GM19099 (cell line): Measurements from ENCODE around the gene ATP13A5.

Experiments used
- POLR2A ChIP-seq: IDR thresholded peaks from 3 replicates; pipeline ENCODE4 v1.6.1; 2011; ENCODE audit warnings: low read depth; ENCODE audit not compliant: insufficient read length; ENCODE audit errors: extremely low read depth

Gene ATP13A5

GRCh38 chr3:193378706-193379105, at the start of gene ATP13A5:
TSS of gene ATP13A5 (minus strand) at chr3:193378753. CDS start at chr3:193378725, 28 bp downstream.
- TF ChIP-seq POLR2A, result no peak

- no peak for TF ChIP-seq POLR2A
Measured at GRCh38 chr3:193418576-193419373, 40.2 kb upstream of the ATP13A5 start.

- no peak for TF ChIP-seq POLR2A
Measured at GRCh38 chr3:193416629-193417028, 38.1 kb upstream of the ATP13A5 start.

GRCh38 chr3:193407688-193408087, 29.1 kb upstream of the ATP13A5 start:
- TF ChIP-seq POLR2A, result no peak

GRCh38 chr3:193407112-193407511, 28.6 kb upstream of the ATP13A5 start:
- no peak for TF ChIP-seq POLR2A

GRCh38 chr3:193403307-193403706, 24.8 kb upstream of the ATP13A5 start:
- TF ChIP-seq POLR2A, result no peak

- no peak for TF ChIP-seq POLR2A
Measured at GRCh38 chr3:193400304-193400703, 21.8 kb upstream of the ATP13A5 start.

- no peak for TF ChIP-seq POLR2A
Measured at GRCh38 chr3:193396451-193397244, 18.1 kb upstream of the ATP13A5 start.

GRCh38 chr3:193391902-193392301, 13.3 kb upstream of the ATP13A5 start:
- no peak for TF ChIP-seq POLR2A

GRCh38 chr3:193389335-193389734, 10.8 kb upstream of the ATP13A5 start:
- TF ChIP-seq POLR2A, result no peak

GRCh38 chr3:193388361-193388760, 9.8 kb upstream of the ATP13A5 start:
- no peak for TF ChIP-seq POLR2A

- TF ChIP-seq POLR2A, result no peak
Measured at GRCh38 chr3:193387596-193387995, 9.0 kb upstream of the ATP13A5 start.

GRCh38 chr3:193377591-193377990, 962 bp downstream of the ATP13A5 start:
- TF ChIP-seq POLR2A, result no peak

GRCh38 chr3:193375614-193376013, 2.9 kb downstream of the ATP13A5 start:
- TF ChIP-seq POLR2A, result no peak

- TF ChIP-seq POLR2A, result no peak
Measured at GRCh38 chr3:193372783-193373182, 5.8 kb downstream of the ATP13A5 start.

GRCh38 chr3:193367868-193368267, 10.7 kb downstream of the ATP13A5 start:
- TF ChIP-seq POLR2A, result no peak
